GM19395 (cell line): ENCODE data around the gene GRAMD4.
"Not testable (repeated sequence)": the region's sequence is repeated elsewhere in the genome, so short reads cannot be mapped to it uniquely, and the experiment has no call there.

Experiments used
- ATAC-seq: cut with Tn5 transposase; IDR thresholded peaks from one replicate; pipeline ENCODE4 v1.9.1; 2021; ENCODE audit warnings: mild to moderate bottlenecking, moderate library complexity; ENCODE audit not compliant: unreplicated experiment

Gene GRAMD4

GRCh38 chr22:46617986-46618647 is 2.1 kb upstream of the GRAMD4 start:
- no peak for ATAC-seq

- ATAC-seq: no peak
Observed at GRCh38 chr22:46618667-46619066, 1.5 kb upstream of the GRAMD4 start.

GRCh38 chr22:46619240-46619829 is 851 bp upstream of the GRAMD4 start:
- ATAC-seq: no peak

- ATAC-seq: no peak
Observed at GRCh38 chr22:46620588-46621242, 529 bp downstream of the GRAMD4 start.

GRCh38 chr22:46621243-46621930 is 1.2 kb downstream of the GRAMD4 start:
- not testable (repeated sequence) for ATAC-seq

GRCh38 chr22:46622081-46622521 is 1.9 kb downstream of the GRAMD4 start:
- ATAC-seq: no peak

- no peak for ATAC-seq
Observed at GRCh38 chr22:46625113-46625842, 5.1 kb downstream of the GRAMD4 start.

GRCh38 chr22:46625843-46626349 is 5.7 kb downstream of the GRAMD4 start:
- no peak for ATAC-seq

- no peak for ATAC-seq
Observed at GRCh38 chr22:46626356-46626755, 6.2 kb downstream of the GRAMD4 start.

GRCh38 chr22:46626911-46627805 is 7.0 kb downstream of the GRAMD4 start:
- ATAC-seq: no peak

- ATAC-seq: no peak
Observed at GRCh38 chr22:46627806-46628482, 7.8 kb downstream of the GRAMD4 start.

- ATAC-seq: no peak
Observed at GRCh38 chr22:46628756-46629155, 8.6 kb downstream of the GRAMD4 start.

GRCh38 chr22:46629291-46629690 is 9.1 kb downstream of the GRAMD4 start:
- ATAC-seq: no peak

GRCh38 chr22:46631113-46631512 is 10.9 kb downstream of the GRAMD4 start:
- no peak for ATAC-seq

GRCh38 chr22:46632646-46633249 is 12.6 kb downstream of the GRAMD4 start:
- ATAC-seq: no peak

- ATAC-seq: no peak
Observed at GRCh38 chr22:46633334-46633890, 13.2 kb downstream of the GRAMD4 start.

- ATAC-seq: no peak
Observed at GRCh38 chr22:46634011-46634699, 14.0 kb downstream of the GRAMD4 start.
